EL (cell line): Measurements from ENCODE around the gene COL17A1.

Experiments
- DNase-seq: peaks from one replicate; pipeline ENCODE4 v3.0.0-alpha.2; 2016

COL17A1 gene

DNA sequence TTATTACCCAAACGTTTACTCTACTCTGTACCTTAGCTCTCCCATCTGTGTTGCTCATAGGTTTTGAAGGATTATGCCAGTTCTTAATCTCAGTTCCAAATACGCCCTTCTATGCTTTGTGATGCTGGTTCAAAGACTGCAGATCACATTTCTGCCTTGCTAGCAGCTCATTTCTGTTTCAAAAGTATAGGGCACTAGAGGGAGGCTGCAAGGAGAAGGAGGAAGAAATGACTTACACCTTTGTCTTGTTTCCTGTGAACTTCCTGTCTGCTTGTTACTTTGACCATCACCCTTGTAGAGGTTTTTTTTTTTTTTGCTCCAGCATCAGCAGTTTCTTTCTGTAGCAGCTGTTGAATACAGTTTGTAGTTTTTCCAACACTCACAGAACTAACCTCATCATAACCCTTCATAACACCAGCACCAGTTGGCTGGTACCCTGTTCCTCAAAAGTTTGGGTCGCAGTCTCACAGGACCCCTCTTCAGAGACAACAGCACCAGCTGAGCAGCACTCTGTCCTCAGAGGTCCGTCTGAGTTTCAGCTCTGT, 102.2 kb downstream of the COL17A1 start:
- no peak for DNase-seq

DNA sequence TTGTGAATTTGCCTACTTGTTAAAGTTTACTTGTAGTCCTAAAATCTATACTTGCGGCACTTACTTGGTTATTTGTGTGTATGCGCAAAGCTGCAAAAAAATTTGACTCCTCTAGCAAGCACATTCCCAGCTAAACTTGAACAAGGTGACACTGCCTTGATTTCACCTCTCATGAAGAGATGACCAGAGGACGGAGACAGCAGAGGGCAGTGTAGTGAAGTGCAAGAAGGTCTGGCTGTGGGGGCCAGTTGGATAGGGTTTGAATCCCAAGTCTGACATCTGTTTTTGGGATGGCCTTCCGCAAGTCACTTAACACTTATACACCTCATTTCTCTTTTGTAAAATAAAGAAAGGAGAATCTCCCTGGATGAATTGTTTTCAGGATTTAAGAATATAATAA, 103.0 kb downstream of the COL17A1 start:
- DNase-seq: peak; percentile 18
